Measurements from ENCODE around the gene XCL1.
"Not testable (repeated sequence)": the region's sequence is repeated elsewhere in the genome, so short reads cannot be mapped to it uniquely, and the experiment has no call there.

XCL1 gene

GRCh38 chr1:168567007-168567406 is 9.4 kb upstream of the XCL1 start:
- DNase-seq (ENCODE audit: low read depth in 3 of 3, low spot score in 1 of 3): no peak

DNA sequence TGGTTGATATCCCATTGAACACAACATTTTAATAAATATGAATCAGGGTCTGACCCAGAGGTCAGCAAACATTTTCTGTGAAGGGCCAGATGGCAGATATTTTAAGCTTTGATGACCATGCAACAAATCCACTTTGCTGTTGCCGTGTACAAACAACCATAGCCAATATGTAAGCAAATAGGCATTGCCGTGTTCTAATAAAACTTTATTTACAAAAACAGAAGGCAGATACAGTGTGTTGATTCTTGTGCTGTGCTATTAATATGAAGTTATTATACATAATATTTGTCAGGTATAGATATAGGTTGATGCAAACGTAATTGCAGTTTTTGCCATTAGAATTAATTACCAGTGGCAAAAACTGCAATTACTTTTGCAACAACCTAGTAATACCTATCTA is 8.8 kb upstream of the XCL1 start:
- no peak for DNase-seq (ENCODE audit: low read depth in 3 of 3, low spot score in 1 of 3)

GRCh38 chr1:168568346-168568745 is 8.1 kb upstream of the XCL1 start:
- DNase-seq (ENCODE audit: low read depth in 3 of 3, low spot score in 1 of 3): no peak

- DNase-seq (ENCODE audit: low read depth in 3 of 3, low spot score in 1 of 3): no peak
Observed at GRCh38 chr1:168570652-168571051, 5.8 kb upstream of the XCL1 start.

DNA sequence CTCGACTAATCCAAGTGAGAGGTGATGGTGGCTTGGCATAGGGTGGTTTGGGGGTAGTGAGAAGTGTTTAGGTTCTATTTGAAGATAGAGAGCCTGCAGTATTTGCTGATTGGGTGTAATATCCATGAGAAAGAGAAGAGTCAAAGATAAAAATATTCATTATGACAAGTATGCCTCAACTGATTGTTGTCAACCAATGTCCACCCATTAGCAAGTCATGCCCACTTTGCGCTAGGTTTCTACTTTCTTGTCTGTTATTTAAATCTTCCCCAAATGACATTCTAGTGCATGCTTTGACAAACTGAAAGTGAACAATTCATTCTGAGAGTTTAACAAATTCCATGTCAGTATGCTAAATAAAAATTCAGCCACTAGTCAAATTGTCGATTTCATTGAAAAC is 3.8 kb upstream of the XCL1 start:
- no peak for DNase-seq (ENCODE audit: low read depth in 3 of 3, low spot score in 1 of 3)

DNA sequence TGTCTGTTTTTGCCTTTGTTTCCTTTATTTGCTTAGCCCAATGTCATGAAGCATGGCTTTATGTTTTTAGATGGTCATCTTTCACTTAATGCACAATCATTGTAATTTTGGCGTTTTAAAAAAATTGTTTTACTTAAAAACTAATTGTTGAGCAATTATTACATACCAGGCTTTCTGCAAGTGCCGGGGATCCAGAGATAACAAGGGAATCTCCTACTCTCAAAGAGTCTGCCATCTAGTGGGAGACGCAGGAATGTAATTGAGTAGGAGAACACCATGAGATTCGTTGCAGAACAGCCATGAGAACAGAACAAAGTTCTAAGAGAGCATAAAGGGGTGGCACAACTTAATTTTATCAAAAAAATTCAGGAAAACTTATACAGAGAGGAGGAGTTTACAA is 2.2 kb upstream of the XCL1 start:
- not testable (repeated sequence) for DNase-seq (ENCODE audit: low read depth in 3 of 3, low spot score in 1 of 3)

DNA sequence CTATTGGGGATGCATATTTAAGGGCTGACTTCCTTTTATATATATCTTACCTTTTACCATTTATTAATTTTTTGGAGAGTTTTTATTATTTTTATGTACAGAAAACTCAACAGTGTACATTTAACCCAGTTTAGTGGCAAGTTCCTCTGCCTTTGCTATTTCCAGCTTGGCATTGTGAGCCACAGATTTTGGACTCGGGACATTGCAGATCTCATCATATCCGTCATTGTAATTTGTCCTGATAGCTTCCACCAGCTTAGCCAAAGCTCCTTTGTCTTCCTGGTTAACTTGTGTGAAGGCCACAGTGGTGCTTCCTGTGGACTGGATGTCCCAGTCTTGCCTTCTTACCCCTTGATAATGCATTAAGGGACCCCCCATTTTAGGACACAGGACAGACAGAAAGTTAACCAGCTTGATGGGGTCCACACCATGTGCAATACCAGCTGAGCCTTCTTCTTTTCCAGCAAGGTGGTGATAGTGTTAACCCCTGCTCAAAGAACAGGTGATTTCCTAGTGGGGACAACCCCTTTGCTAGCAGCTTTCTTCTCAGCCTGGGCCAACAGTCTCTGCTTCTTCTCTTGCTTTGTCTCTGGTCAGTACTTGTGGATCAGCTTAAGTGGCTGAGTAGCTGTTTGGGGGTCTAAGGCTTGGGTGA is 2.3 kb downstream of the XCL1 start:
- not testable (repeated sequence) for DNase-seq (ENCODE audit: low read depth in 3 of 3, low spot score in 1 of 3)

DNA sequence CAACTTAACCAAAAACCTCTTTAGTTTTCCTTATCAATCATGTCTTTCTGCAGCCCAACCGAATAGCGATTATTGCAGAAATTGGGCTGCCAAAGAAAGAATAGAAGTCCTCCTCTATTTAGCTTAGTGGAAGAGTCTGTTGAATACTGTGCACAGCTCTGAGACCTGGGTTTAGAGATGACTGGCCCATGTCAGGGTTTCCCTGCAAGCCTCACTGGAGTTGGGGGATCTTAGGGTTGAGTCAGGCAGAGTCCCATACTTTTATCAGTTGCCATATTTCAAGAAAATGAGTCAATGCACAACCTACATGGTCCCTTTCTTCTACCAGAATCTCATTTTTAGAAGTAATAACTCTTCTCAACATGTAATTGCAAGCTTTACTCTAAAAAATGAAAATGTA is 3.9 kb downstream of the XCL1 start:
- DNase-seq (ENCODE audit: low read depth in 3 of 3, low spot score in 1 of 3): not testable (repeated sequence)

- not testable (repeated sequence) for DNase-seq (ENCODE audit: low read depth in 3 of 3, low spot score in 1 of 3)
Observed at GRCh38 chr1:168580991-168581390, 4.6 kb downstream of the XCL1 start.

GRCh38 chr1:168581817-168582572 is 5.6 kb downstream of the XCL1 start:
- DNase-seq (ENCODE audit: low read depth in 3 of 3, low spot score in 1 of 3): no peak

DNA sequence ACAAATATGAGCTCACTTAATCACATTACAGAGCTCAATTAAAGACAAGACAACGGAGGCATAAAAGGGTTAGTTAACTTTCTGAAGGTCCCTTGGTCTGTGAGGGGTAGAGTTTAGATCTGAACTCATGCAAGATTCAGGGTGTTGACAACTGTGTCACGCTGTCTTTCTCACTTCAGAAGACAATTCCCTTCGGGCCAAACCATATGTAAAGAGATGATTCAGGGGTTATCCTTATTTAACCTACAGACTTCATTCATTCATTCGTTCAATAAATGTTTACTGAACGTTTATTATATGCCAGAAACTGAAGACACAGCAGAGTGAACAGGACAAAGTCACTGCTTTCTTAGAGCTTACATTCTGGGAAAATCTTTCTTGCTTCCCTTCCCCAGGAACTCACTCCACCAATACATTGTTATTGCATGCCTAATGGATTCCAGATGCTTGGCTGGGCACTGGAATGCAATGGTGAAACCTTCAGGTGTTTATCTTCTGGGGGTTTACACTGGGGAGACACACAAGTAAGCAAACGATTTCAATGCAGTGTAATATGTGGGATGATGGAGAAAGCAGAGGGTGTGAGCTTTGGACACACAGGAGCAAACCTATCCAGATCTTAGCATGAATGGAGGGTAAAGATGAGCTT is 6.4 kb downstream of the XCL1 start:
- no peak for DNase-seq (ENCODE audit: low read depth in 3 of 3, low spot score in 1 of 3)

- no peak for DNase-seq (ENCODE audit: low read depth in 3 of 3, low spot score in 1 of 3)
Observed at GRCh38 chr1:168583571-168583970, 7.2 kb downstream of the XCL1 start.

DNA sequence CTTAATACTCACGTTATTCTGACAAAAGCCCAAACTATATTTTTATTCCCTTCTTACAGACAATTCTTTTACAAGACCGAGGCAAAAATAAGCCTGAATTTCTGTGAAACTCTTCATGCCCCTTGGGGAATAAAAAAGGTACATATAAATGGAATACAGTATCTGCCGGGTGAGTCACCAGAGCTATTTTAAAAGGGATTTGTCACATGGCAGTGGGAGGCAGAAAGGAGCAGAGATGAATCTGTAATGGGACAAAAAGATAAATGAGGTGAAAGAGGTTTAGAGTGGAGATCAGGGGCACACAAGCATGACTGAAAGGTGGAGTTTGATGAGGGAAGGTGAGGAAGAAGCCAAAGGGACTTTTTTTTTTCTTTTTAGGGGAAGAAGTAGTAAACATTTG is 8.8 kb downstream of the XCL1 start:
- DNase-seq (ENCODE audit: low read depth in 3 of 3, low spot score in 1 of 3): no peak

- no peak for DNase-seq (ENCODE audit: low read depth in 3 of 3, low spot score in 1 of 3)
Observed at GRCh38 chr1:168585937-168586336, 9.5 kb downstream of the XCL1 start.

- DNase-seq (ENCODE audit: low read depth in 3 of 3, low spot score in 1 of 3): no peak
Observed at GRCh38 chr1:168589167-168589566, 12.8 kb downstream of the XCL1 start.

DNA sequence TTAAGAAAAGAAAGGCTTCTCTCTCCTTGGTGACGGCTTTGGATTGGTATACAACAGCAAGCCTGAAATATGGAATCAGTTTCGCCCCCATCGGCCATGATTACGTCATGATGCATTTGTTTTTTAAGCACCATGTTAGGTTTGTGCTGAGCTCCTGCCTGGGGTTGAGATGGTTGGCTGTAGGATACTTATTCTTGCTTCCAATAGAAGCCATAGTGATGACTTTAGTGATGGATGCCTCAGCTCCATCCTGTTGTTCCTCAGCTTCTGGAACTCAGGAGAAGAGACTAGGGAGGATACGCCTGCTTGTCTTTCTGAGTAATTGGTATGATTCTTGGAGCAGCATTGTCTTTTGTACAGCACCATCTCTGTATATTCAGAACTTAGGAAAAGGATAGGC is 14.7 kb downstream of the XCL1 start:
- no peak for DNase-seq (ENCODE audit: low read depth in 3 of 3, low spot score in 1 of 3)

GRCh38 chr1:168591641-168592250 is 15.3 kb downstream of the XCL1 start:
- no peak for DNase-seq (ENCODE audit: low read depth in 3 of 3, low spot score in 1 of 3)

DNA sequence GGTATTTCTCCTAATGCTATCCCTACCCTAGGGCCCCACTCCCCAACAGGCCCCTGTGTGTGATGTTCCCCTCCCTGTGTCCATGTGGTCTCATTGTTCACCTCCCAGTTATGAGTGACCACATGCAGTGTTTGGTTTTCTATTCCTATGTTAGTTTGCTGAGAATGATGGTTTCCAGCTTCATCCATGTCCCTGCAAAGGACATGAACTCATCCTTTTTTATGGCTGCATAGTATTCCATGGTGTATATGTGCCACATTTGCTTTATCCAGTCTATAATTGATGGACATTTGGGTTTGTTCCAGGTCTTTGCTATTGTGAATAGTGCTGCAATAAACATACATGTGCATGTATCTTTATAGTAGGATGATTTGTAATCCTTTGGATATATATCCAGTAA is 19.0 kb downstream of the XCL1 start:
- DNase-seq (ENCODE audit: low read depth in 3 of 3, low spot score in 1 of 3): not testable (repeated sequence)

- DNase-seq (ENCODE audit: low read depth in 3 of 3, low spot score in 1 of 3): no peak
Observed at GRCh38 chr1:168598125-168598524, 21.7 kb downstream of the XCL1 start.

DNA sequence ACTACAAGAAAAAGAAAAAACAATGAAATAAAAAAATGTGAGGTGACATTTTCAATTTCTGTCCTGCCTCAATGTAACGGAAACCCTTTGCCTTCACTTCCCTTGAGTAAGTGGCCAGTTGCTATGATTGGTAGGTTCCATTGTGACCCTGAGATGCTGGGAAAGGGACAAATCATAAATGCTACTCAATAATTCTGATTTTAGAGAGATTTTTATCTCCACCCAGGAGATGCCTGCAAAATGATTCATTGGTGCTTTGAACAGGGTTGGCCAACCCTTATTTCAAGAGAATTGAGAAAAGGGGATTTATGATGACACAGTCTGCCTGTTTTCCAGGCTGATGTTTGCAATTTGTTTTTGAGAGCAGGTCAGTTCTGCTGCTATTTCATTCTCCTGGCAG is 22.5 kb downstream of the XCL1 start:
- no peak for DNase-seq (ENCODE audit: low read depth in 3 of 3, low spot score in 1 of 3)

- DNase-seq (ENCODE audit: low read depth in 3 of 3, low spot score in 1 of 3): no peak
Observed at GRCh38 chr1:168599641-168600040, 23.2 kb downstream of the XCL1 start.

- no peak for DNase-seq (ENCODE audit: low read depth in 3 of 3, low spot score in 1 of 3)
Observed at GRCh38 chr1:168601051-168601450, 24.6 kb downstream of the XCL1 start.
